H1 (cell line): ENCODE results near the gene NLN. TPM values are rescaled to one million over a fixed set of nuclear protein-coding genes. Genes with fewer than 3 reads are reported as not detected.

ENCODE experiments used
- CHD2 ChIP-seq: IDR thresholded peaks from 2 replicates; pipeline ENCODE4 v1.6.1; 2012; ENCODE audit warnings: low read length, improper control_type of control experiment
- SP4 ChIP-seq: IDR thresholded peaks from 2 replicates; pipeline ENCODE4 v1.6.1; 2012; ENCODE audit warnings: low read length, inconsistent platforms
- TAF1 ChIP-seq: IDR thresholded peaks from 2 replicates; pipeline ENCODE4 v1.6.1; 2011; ENCODE audit warnings: mild to moderate bottlenecking, low read depth, low read length
- polyA plus RNA-seq, 7 experiments: library from polyadenylated mRNA; depleted of rRNA in 3 of 7; stranded (reverse) in 5 of 7; unstranded in 2 of 7; fragments of >200 nt in 5 of 7; fragments of 200-250 nt in 2 of 7; gene quantifications; 1 replicate in 5 of 7; 2 replicates in 1 of 7; 4 replicates in 1 of 7; pipeline versions ENCODE4 v1.2.1 to v1.2.3, GENCODE V29; 2011 to 2013; ENCODE audit warnings: missing spikeins in 2 of 7, mixed read lengths in 2 of 7
- total RNA-seq: library from RNA; stranded (reverse); fragmentation: NEBNext Ultra II Directional; extraction: Animal tissue kit (Norgen Biotek cat#: 25700); gene quantifications from 2 replicates; pipeline ENCODE4 v1.2.1, GENCODE V29; 2021

Gene NLN
- total and polyA plus RNA-seq, 2 of the 8 experiments (the other 6 are each of a cell fraction or from before 2014, with no cell fraction given), result 46.7 to 192 TPM

DNA sequence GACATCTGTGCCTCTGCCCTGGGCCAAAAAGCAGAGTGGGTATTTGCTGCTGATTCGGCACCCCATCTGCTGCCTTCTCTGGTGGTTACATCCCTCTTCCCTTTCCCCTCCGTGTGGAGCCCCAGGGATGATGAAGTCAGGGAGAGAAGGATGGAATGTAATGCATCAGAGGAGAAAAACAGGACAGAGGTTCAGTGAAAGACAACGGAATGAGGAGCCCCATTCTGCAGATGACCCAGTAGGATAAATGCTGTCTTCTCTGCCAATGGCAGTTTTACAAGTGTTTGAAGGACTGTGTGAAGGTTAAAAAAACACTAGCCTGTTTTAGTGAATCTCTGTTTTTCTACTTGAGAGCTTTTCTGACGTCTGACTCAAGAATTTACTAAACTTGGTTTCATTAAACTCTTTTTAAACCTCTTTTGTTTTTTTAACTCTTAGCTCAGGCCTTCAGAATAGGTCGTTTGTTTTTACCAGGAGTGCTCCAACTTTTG lies 86.3 kb downstream of the NLN start (continued):
- TF ChIP-seq TAF1, result no peak
- TF ChIP-seq CHD2, result no peak
- no peak for TF ChIP-seq SP4
